Measurements from ENCODE around the gene PITPNM2.

PITPNM2 gene

GRCh38 chr12:123150744-123151456 is at the start of gene PITPNM2:
Gene PITPNM2 (minus strand): TSS chr12:123151090. CDS start chr12:123034590, 116,500 bp downstream.
- DNase-seq: peak; percentile 28 to 68 (median 54)

GRCh38 chr12:123200414-123200813 is 49.5 kb upstream of the PITPNM2 start:
- DNase-seq: peak in 3 of 6 experiments; percentile 5 to 32 (median 19)

GRCh38 chr12:123199936-123200335 is 49.0 kb upstream of the PITPNM2 start:
- DNase-seq: no peak

GRCh38 chr12:123187637-123188036 is 36.7 kb upstream of the PITPNM2 start:
- no peak for DNase-seq

GRCh38 chr12:123180171-123180570 is 29.3 kb upstream of the PITPNM2 start:
- no peak for DNase-seq

GRCh38 chr12:123171967-123172366 is 21.1 kb upstream of the PITPNM2 start:
- DNase-seq: no peak

GRCh38 chr12:123167329-123167728 is 16.4 kb upstream of the PITPNM2 start:
- DNase-seq: no peak

- no peak for DNase-seq
Observed at GRCh38 chr12:123165537-123165936, 14.6 kb upstream of the PITPNM2 start.

GRCh38 chr12:123164710-123165261 is 13.9 kb upstream of the PITPNM2 start:
- DNase-seq: no peak

- DNase-seq: no peak
Observed at GRCh38 chr12:123164222-123164621, 13.3 kb upstream of the PITPNM2 start.

- no peak for DNase-seq
Observed at GRCh38 chr12:123163227-123163626, 12.3 kb upstream of the PITPNM2 start.

GRCh38 chr12:123160801-123161487 is 10.1 kb upstream of the PITPNM2 start:
- DNase-seq: no peak

GRCh38 chr12:123153906-123154305 is 3.0 kb upstream of the PITPNM2 start:
- no peak for DNase-seq

GRCh38 chr12:123152833-123153232 is 1.9 kb upstream of the PITPNM2 start:
- no peak for DNase-seq

GRCh38 chr12:123151457-123152454 is 866 bp upstream of the PITPNM2 start:
- no peak for DNase-seq

- peak in 3 of 6 experiments; percentile 4 to 41 (median 14) for DNase-seq
Observed at GRCh38 chr12:123150275-123150743, 581 bp downstream of the PITPNM2 start.

- no peak for DNase-seq
Observed at GRCh38 chr12:123149501-123150274, 1.2 kb downstream of the PITPNM2 start.

- no peak for DNase-seq
Observed at GRCh38 chr12:123149088-123149487, 1.8 kb downstream of the PITPNM2 start.

GRCh38 chr12:123148655-123149054 is 2.2 kb downstream of the PITPNM2 start:
- no peak for DNase-seq

- DNase-seq: no peak
Observed at GRCh38 chr12:123148223-123148622, 2.7 kb downstream of the PITPNM2 start.

GRCh38 chr12:123145211-123145610 is 5.7 kb downstream of the PITPNM2 start:
- no peak for DNase-seq

All from stimulated activated naive CD4-positive, alpha-beta T cell (primary cell).